Vagina (tissue), 2 donors: ENCODE results near the gene B3GALT4.

Source experiments
- POLR2A ChIP-seq, 2 donors: fragments of 450-650 bp; IDR thresholded peaks; one replicate each; pipeline ENCODE4 v1.6.1; 2017; ENCODE audit warnings: antibody characterized with exemption in 2 of 2, mild to moderate bottlenecking in 2 of 2, moderate library complexity in 2 of 2
- POLR2AphosphoS5 ChIP-seq, 2 donors: sonication (generic); formaldehyde crosslinking; IDR thresholded peaks; one replicate each; pipeline ENCODE4 v1.9.0; 2017; ENCODE audit warnings: antibody characterized with exemption in 2 of 2, mild to moderate bottlenecking in 2 of 2, low read depth in 1 of 2; ENCODE audit not compliant: insufficient read depth in 1 of 2

DNA sequence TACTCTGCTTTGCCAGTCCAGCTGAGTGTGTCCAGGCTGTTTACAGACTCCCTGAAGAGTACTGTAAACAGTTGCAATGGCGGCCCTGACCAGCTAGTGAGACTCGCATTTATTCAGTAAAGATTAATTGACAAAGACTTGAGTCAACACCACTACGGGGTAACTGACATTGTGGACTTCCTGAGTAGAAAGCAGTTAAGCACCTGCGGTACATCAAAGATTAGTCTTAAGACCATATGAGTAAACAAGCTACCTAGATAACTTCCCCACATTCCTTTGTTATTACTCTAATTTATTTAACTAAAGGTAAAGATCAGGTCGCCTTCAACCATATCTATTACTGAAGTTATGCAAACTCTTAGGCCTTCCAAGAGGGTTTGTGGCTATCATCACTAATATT is 17.9 kb upstream of the B3GALT4 start:
- TF ChIP-seq POLR2AphosphoS5 (IDR thresholded peaks at IDR 0.05; ENCODE audit: insufficient read depth in 1 of 2, low read depth in 1 of 2) (no peak), POLR2A (IDR thresholded peaks at IDR 0.05) (no peak)
